ENCODE data around the gene KRT78.

GRCh38 chr12:52878507-52879393 is 30.0 kb upstream of the KRT78 start:
- TF ChIP-seq POLR2AphosphoS5 (IDR thresholded peaks at IDR 0.05; ENCODE audit: insufficient read depth in 1 of 2, low read depth in 1 of 2) (no peak), POLR2A (IDR thresholded peaks at IDR 0.05) (no peak)
- TF ChIP-seq, protein P1, sequence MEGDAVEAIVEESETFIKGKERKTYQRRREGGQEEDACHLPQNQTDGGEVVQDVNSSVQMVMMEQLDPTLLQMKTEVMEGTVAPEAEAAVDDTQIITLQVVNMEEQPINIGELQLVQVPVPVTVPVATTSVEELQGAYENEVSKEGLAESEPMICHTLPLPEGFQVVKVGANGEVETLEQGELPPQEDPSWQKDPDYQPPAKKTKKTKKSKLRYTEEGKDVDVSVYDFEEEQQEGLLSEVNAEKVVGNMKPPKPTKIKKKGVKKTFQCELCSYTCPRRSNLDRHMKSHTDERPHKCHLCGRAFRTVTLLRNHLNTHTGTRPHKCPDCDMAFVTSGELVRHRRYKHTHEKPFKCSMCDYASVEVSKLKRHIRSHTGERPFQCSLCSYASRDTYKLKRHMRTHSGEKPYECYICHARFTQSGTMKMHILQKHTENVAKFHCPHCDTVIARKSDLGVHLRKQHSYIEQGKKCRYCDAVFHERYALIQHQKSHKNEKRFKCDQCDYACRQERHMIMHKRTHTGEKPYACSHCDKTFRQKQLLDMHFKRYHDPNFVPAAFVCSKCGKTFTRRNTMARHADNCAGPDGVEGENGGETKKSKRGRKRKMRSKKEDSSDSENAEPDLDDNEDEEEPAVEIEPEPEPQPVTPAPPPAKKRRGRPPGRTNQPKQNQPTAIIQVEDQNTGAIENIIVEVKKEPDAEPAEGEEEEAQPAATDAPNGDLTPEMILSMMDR (IDR thresholded peaks at IDR 0.05) = no peak

Measured in vagina (tissue), 2 donors.